HG03103 (cell line): ENCODE measurements around the gene PRICKLE1.

Experiments
- ATAC-seq: cut with Tn5 transposase; IDR thresholded peaks from one replicate; pipeline ENCODE4 v1.9.1; 2021; ENCODE audit warnings: low read depth; ENCODE audit not compliant: unreplicated experiment

PRICKLE1 gene

DNA sequence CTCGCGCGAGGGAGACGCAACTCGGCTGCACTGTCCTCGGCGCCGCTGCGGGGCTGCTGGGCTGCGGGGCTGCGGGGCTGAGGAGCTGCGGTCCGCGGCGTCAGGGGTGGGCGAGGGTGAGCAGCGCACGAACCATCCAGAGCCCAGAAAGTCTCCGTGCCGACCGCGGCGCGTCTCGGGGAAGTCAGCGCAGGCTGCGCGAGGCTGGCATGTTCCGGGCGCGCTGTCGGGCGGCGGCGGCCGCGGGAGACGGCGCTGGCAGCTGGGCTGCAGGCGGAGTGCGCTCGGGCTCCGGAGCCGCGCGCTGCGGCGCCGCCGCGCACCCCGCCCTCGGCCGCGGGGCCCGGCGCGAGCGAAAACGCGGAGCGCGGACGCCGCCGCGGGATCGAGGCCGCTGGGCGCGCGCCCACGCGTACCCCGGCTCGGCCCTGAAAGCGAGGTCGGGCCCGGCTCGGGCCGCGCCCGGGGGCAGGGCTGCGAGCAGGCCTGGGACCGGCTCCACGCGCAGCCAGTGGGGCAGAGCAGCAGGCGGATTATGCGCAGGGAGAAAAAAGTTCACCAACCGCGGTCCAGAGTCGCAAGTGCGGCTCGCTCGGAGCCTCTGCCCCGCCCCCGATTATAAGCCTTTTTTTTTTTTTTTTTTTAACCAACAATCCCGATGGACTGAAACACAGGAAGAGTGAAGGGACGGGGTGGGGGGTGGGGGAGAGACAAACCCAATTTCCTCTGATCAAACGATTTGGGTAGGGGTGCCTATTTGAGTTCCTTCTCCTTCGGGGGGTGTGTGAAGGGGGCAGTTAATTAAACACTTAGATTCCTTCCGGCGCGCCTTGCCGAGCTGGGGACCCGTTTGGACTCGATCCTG is at the start of gene PRICKLE1:
Gene PRICKLE1, minus strand, starts transcription at position 282 of the 865 bp plus-strand sequence. CDS start 117,230 bp downstream, outside the sequence.
- ATAC-seq, result peak; percentile 67

DNA sequence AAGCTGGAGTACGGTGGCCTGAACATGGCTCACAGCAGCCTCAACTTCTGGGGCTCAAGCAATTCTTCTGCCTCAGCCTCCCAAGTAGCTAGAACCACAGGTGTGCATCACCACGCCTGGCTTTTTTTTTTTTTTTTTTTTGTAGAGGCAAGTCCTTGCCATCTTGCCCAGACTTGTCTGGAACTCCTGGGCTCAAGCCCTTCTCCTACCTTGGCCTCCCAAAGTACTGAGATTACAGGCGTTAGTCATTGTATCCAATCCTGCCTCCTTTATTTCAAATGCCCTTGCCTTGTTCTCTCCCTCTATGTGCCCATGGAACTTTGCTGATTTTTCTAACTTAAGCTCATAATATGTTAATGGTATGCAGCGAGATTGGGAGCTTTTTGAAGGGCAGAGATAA is 49.2 kb upstream of the PRICKLE1 start:
- ATAC-seq, result no peak

DNA sequence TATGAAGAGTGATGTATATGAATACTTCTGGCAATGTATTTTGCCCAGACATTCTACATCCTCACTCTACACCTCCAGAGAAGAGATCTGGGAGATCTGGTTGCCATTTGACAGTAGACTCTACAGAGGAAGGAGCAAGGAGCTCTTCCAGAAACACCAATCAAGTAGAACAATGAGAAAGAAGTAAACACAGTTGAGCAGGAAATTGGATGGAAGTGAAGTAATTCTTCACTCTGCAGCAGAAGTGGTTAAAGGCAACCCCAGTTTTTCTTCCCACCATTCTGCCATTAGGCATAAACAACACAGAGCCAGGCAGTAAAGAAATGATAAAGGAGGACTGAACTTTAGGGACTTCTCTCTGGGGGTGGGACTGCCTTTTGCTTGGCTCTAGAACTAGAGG is 48.5 kb upstream of the PRICKLE1 start:
- no peak for ATAC-seq

- no peak for ATAC-seq
Measured at GRCh38 chr12:42636993-42637392, 47.4 kb upstream of the PRICKLE1 start.

DNA sequence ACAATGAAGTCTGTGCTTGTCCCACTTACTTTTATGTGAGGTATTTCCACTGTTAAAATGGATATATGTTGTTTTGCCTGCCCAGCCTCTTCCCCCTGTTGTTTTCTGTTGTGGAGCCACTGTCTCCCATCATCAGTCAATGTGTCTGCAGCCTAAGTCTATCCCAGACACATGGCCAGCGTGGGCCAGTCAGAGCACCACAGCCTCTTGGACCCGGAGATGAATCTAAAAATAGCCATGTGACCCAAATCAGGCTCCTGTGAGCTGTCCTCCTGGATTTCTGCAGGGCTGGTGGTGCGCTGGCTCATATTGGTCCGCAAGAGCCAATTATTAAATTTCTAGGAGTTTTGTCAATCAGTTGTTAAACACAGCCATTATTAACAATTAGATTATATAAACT is 44.0 kb upstream of the PRICKLE1 start:
- no peak for ATAC-seq

- no peak for ATAC-seq
Measured at GRCh38 chr12:42631513-42631912, 42.0 kb upstream of the PRICKLE1 start.

- ATAC-seq, result no peak
Measured at GRCh38 chr12:42630314-42630713, 40.8 kb upstream of the PRICKLE1 start.

GRCh38 chr12:42627151-42627550 is 37.6 kb upstream of the PRICKLE1 start:
- no peak for ATAC-seq

- no peak for ATAC-seq
Measured at GRCh38 chr12:42625611-42626010, 36.1 kb upstream of the PRICKLE1 start.

DNA sequence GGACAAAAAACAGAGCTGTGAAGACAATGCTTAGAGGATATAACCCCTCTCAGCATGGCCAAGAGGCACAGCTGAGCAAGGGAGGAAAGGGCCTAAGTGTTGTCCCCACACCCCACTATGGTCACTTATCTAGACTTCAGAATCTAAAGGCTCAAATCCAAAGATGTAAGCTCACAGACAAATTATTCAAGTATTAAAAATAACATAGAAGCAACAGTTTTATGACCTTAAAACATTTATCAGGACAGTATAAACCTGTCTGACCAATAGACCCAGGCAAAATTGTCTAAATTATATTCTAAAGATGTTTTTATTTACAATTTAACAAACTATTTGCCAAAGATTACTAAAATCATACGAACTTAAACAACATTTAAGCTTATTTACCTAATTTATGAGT is 28.1 kb upstream of the PRICKLE1 start:
- no peak for ATAC-seq

DNA sequence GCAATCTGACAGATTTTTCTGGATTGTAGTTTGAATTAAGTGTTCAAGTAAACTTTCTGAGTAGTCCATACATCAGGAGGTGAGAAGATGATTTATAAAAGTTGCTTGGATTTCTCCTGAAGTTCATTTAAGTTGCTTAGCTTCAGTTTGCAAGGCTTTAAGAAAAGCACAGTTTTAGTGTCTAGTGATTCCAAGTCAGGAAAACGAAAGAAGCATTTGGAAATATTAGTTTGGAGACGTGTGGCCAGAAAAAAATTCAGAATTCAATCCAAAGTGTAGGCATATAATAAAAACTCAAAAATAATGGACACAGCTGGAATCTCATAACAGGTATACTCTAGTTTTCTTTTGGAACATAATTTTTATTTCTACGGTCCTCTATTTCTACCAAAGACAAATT is 25.5 kb upstream of the PRICKLE1 start:
- ATAC-seq, result no peak

- no peak for ATAC-seq
Measured at GRCh38 chr12:42612231-42612613, 22.7 kb upstream of the PRICKLE1 start.

DNA sequence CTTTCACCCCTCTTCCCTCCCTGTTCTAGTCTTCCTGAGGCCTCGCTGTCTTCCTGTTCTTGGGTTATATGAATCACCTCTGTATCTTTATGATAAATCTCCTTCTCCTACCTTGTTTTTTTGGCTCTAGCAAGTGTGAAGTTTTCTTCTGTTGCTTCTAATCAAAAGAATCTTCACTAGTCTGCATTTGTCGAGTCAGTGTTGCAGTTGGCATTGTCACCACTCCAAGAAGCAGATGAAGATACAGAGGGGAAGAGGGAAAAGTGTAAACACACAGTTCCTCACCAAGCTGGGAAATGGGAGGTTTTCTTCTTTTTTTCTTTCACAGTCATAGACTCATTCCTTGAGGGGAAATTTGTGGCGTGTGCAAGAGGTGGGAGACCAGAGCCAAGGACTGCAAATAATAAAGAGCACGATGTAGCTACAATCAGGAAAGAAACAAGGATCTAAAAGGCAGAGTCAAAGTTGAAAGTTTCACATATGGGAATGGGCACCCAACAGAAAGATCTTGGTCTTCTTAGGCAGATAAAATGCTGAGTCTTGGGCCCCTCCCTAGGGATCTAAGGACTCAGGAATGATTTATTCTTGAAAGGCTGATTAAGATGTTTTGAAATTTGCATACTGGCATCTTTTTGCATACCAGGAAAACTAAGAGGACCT is 22.2 kb upstream of the PRICKLE1 start:
- no peak for ATAC-seq

DNA sequence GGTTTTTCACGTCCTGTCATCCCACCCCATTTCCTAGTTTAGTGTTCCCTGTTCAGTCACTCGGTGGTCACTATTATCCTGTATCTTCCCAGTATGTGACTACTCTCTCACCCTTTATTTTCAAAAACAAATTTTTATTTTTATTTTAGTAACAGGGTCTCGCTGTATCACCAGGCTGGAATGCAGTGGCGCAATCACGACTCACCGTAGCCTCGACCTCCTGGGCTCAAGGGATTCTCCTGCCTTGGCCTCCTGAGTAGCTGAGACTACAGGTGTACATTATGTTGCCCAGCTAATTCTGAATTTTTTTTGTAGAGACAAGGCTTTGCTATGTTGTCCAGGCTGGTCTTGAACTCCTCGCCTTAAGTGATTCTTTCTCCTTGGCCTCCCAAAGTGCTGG is 20.1 kb upstream of the PRICKLE1 start:
- no peak for ATAC-seq

DNA sequence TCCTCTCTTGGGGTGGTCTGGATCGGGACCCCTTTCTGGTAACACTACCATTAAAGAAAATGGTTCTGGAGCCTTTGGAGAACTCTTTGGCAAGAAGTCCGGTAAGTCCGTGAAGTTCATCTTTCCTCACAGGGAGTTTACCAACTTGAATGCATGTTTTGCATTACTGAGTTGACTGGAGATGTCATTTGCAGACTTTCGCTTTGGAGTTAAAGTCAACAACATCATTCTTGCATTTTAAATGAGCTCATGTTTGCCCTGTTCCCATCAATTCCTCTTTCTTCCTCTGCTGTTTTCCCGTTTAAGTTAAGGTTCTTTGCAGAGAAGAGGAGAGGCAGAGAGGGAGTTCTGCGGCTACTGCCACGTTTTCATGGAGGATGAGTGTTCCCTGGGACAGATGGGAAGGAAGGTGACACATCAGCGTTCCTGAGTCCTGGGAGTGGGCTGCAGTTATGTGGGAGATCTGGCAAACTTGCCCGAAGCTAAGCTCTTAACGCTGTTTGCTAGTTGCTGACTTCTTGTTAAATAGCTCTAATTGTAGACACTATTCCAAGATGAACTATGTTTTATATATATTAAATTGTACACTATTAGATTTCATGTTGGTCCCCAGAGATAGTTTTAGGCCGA is 18.8 kb upstream of the PRICKLE1 start:
- no peak for ATAC-seq

DNA sequence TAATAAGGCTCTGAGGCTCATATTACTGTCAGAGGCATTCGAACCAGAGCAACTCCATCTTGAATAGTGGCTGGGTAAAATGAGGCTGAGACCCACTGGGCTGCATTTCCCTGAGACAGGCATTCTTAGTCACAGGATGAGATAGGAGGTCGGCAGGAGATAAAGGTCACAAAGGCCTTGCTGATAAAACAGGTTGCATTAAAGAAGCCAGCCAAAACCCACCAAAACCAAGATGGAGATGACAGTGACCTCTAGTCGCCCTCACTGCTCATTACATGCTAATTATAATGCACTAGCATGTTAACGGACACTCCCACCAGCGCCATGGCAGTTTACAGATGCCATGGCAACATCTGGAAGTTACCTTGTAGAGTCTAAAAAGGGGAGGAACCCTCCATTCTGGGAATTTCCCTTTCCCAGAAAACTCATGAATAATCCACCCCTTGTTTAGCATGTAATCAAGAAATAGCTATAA is 18.1 kb upstream of the PRICKLE1 start:
- ATAC-seq, result no peak

DNA sequence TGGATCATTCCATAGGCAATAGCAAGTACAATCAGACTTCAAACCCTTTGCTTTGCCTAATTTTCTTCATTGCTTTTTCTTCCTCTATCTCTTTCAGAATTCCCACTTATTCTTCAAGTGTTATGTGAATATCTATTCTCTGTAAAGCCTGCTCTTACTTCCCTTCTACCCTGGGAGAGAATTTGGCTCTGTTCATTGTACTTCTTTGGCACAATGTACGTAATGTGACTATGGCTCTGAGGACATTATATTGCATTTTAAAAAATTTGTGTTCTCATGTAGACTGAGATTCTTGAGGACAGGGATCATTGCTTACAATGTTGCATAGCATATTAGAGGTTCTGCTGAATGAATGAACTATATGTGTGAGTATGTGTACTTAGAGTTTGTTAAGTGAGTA is 16.9 kb upstream of the PRICKLE1 start:
- no peak for ATAC-seq

DNA sequence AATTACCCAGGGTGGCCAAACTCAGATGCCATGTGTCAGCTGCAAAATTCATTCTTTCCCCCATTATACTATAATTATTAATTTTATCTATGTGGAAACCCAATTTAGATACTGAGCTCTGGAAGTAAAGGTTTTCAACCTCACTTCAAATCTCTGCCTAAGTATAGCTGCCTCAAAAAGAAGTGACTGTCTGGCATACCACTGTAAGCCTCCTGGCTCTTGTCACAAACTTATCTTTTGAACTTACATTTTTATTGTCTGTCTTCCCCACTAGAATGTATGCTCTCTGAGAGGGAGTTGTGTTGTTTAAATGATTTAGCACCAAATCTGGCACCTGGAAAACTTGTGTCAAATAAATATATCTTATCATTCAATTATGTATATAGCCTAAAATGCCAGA is 16.1 kb upstream of the PRICKLE1 start:
- ATAC-seq, result no peak

- no peak for ATAC-seq
Measured at GRCh38 chr12:42603246-42603990, 13.9 kb upstream of the PRICKLE1 start.

- ATAC-seq, result no peak
Measured at GRCh38 chr12:42593874-42594273, 4.3 kb upstream of the PRICKLE1 start.
